Stimulated activated CD8-positive, alpha-beta memory T cell treated with anti-CD3 and anti-CD28 coated beads, Interleukin-7, amount 100 ng/mL, for 1 hour (primary cell): ENCODE results near the gene ATR.
"Not testable (repeated sequence)": the region's sequence is repeated elsewhere in the genome, so short reads cannot be mapped to it uniquely, and the experiment has no call there.

ENCODE experiments used
- DNase-seq, 2 donors: peaks; one replicate each; pipeline ENCODE4 v3.0.0-alpha.2; 2020; ENCODE audit warnings: low read depth in 2 of 2

ATR gene

GRCh38 chr3:142578329-142579223 lies at the start of gene ATR:
Gene ATR, minus strand, starts transcription at chr3:142578733. Its CDS starts 29 bp downstream, at chr3:142578704.
- peak; percentile 92 to 94 for DNase-seq

GRCh38 chr3:142626971-142627370 lies 48.4 kb upstream of the ATR start:
- no peak for DNase-seq

DNA sequence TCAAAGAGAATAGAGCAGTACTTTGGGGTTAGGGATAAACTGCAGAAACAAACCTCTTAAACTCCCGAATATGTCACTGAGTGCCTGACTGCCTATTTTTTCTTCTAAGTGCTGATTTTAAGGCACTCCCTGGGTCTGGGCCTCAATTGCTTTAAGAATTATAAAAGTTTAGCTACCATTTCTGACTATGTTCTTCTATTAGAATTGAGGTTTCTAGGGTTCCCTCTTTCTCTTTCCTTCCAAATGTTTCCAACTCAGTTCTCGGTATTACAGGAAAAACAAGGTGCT lies 46.6 kb upstream of the ATR start:
- DNase-seq = no peak

DNA sequence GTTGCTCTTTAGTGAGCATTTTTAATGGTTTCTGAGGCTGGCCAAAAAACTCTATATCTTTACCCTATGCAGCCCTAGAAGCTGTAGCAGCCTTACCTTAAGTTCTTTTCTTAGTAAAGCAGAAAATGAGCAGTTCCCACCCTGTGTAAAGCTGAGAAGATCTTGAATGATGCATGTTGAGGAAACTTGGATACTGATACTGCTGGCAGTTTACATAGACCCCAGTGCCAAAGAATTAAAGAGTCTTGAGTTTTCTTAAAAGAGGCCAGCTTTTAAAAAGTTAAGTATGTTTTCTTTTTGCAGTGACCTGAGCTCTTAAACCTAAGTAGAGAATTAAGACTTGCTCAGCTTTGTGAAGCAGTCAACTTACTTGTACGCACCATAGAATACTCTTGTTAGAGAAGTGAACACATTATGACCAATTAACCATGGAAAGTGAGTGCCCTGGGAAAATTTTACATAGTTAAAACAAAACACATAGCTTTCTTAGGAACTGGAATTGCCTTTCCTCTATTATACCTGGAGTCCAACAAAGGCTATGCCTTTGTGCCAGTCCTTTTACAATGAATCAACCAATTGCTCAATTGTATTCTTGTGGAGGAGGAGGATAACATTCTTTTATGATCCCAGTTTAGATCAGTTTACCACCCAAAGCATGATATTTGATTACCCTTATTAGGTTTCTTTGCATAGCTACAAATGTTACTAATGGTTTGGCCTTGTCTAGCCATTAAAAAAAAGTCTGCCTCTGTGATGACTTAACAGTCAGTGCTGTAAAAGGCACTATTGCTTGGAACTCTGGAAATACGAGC lies 46.0 kb upstream of the ATR start:
- no peak for DNase-seq

- DNase-seq = no peak
Measured at GRCh38 chr3:142623194-142623593, 44.7 kb upstream of the ATR start.

- DNase-seq = no peak
Measured at GRCh38 chr3:142622405-142622804, 43.9 kb upstream of the ATR start.

- no peak for DNase-seq
Measured at GRCh38 chr3:142618917-142619461, 40.5 kb upstream of the ATR start.

DNA sequence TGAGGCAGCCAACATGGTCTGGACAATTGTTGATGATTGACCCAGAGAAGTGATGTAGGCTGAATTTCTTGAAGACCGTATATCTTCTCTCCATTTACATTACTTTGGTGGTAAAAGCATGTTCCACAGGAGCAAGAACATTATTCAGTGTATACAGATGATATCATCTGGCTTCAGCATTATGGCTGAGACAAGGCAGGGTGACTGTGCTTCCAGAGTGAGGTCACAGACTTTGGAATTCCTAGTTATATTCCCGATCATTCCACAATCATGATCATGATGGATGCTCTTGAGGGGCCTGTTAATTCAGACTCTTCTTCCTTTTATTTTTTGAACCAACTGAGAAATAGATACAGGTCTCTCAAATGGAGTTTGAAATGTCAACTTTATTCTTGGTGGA lies 36.6 kb upstream of the ATR start:
- DNase-seq = no peak

- no peak for DNase-seq
Measured at GRCh38 chr3:142614059-142614626, 35.6 kb upstream of the ATR start.

DNA sequence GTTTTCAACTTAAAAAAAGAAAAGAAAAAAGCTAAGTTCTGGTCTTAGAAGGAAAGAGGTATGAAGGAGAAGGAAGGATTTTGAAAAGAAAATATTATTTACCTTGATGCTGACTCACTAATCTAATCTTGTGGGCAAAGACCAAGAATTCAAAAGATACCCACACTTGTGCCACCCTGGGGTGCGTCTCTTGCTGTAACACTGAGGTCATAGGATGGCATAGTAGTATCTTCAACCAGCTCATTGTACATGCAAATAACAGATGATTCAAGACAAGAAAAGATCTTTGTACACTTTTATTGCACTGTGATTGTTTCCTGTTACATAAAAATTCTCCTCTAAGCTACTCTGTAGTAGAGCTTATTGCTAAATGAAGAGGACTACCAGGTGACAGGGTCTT lies 35.0 kb upstream of the ATR start:
- no peak for DNase-seq

GRCh38 chr3:142611206-142611605 lies 32.7 kb upstream of the ATR start:
- no peak for DNase-seq

DNA sequence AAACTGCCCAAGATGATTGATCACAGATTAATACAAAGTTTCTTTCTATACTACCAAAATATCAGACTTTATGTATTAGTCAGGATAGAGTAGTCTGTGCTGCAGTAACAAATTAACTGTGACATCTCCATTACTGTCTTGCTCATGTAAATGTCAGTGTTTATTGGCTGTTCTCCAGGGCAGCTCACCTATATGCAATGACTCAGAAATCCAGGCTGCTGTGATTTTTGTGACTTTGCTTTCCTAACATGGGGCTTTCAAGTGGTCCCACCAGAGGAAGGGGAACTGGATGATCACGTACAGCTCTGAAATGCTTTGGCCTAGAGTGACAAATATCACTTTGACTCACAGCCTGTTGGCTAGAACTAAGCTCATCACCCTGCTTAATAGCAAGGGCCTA lies 30.6 kb upstream of the ATR start:
- no peak for DNase-seq

DNA sequence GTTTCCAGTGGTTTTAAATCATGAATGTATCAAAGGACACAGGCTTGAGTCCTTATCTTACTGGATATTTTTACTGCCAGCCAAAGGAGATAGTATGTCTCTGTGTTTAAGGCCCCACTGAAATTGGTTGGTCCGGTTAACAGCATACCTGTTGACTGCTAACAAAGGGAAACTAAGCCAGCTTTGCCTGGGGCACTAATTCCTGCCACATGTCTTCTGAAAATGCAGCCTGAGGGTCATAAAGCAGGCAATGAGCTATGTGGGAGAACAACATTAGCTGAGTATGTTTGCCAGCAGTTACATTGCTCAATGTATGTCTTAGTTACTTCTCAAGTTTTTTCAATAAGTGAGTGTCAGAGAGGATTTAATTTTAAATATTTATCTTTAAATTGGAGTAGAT lies 30.1 kb upstream of the ATR start:
- DNase-seq = no peak

GRCh38 chr3:142604940-142605339 lies 26.4 kb upstream of the ATR start:
- DNase-seq = no peak

- not testable (repeated sequence) for DNase-seq
Measured at GRCh38 chr3:142603386-142603705, 24.8 kb upstream of the ATR start.

GRCh38 chr3:142602619-142603385 lies 24.3 kb upstream of the ATR start:
- DNase-seq = no peak

DNA sequence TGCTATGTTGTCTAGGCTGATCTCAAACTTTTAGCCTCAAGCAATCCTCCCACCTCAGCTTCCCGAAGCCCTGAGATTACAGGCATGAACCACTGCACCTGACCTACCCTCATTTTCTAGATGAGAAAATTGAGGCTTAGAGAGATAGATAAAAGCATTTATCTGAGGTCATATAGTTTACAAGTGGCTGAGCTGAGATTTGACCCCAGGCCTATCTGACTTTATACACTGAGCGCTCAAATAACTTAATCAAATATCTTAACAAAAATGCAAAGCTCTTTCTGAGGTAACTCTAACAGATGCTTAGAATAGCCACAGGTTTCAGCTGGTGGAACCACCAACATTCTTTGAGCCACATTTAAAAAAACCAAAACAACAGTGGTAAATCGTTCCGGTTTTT lies 23.2 kb upstream of the ATR start:
- DNase-seq = no peak

DNA sequence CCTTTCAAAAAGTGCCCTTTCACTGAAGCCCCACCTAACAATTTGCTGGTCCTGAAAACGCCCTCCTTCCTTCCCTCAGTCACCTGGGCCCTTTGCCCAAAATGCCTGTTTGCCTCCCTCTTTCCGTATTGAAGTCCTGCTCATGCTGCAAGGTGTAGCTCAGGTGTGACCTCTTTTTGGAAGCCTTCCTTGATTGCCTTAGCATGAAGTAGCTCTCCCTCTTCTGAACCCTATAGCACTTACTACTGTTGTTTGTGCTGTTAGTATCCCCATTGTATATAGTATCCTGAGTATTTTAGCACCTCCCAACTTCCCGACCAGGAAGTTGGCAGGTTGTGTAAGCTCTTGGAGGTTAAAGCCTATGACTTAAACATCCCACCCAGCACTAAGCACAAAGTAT lies 19.4 kb upstream of the ATR start:
- DNase-seq = no peak

DNA sequence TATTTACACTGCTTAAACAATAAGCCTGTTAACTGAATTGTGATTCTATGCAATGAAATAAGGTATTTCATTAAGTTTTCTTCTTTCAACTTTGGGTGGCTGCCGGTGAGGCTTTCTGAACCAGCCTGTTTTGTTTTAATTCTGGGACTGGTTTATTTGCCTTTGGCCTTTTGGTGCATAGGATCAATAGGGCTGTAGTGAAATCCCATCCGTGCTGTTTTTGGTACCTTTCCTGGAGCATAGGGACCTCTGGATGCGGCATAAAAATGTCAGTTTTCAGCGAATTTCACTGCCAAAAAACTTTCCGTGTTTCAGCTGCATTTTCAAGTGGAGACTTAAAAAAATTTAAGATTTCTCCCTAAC lies 18.2 kb upstream of the ATR start:
- no peak for DNase-seq

GRCh38 chr3:142595951-142596725 lies 17.6 kb upstream of the ATR start, which contains the start of gene PLS1:
Gene PLS1, plus strand, starts transcription at chr3:142596393. Its CDS starts 67,845 bp downstream, at chr3:142664238.
- peak; percentile 71 to 72 for DNase-seq

DNA sequence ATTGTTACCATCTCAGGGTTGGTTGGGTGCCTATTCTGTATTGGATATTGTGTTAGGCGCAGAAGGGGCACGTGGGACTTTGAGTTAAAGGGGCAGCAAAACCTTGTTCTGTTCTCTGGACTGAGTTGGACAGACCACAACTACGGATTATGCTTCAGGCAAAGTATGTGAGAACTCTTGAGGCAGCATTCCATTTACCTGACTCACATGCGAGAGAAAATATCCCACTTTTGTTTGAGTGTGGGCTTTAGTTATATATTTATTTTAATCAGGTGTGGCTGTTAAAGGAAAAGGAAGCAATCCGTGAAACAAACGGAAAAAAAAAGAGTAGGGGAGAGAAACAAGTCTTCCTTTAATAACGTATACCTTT lies 17.0 kb upstream of the ATR start:
- no peak for DNase-seq
